A549 (cell line): ENCODE measurements around the gene OSR1.

Source experiments
- POLR2A ChIP-seq: IDR thresholded peaks from 2 replicates; pipeline ENCODE4 v1.6.1; 2012; ENCODE audit warnings: mild to moderate bottlenecking, low read length
- TF ChIP-seq, protein P1 (sequence below): fragments of >200 bp; sonication (Bioruptor Twin); formaldehyde crosslinking; IDR thresholded peaks from 3 replicates; pipeline ENCODE4 v1.5.1; 2016

- TF ChIP-seq POLR2A: no peak
- TF ChIP-seq, protein P1, sequence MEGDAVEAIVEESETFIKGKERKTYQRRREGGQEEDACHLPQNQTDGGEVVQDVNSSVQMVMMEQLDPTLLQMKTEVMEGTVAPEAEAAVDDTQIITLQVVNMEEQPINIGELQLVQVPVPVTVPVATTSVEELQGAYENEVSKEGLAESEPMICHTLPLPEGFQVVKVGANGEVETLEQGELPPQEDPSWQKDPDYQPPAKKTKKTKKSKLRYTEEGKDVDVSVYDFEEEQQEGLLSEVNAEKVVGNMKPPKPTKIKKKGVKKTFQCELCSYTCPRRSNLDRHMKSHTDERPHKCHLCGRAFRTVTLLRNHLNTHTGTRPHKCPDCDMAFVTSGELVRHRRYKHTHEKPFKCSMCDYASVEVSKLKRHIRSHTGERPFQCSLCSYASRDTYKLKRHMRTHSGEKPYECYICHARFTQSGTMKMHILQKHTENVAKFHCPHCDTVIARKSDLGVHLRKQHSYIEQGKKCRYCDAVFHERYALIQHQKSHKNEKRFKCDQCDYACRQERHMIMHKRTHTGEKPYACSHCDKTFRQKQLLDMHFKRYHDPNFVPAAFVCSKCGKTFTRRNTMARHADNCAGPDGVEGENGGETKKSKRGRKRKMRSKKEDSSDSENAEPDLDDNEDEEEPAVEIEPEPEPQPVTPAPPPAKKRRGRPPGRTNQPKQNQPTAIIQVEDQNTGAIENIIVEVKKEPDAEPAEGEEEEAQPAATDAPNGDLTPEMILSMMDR: no peak
Measured at GRCh38 chr2:19357402-19358241, 801 bp downstream of the OSR1 start.
